PFSK-1 (cell line): ENCODE results near the gene CBLN3.

Source experiments
- POLR2AphosphoS5 ChIP-seq: IDR thresholded peaks from 2 replicates; pipeline ENCODE4 v1.6.1; 2012; ENCODE audit warnings: low read depth, mild to moderate bottlenecking, control low read depth, low read length, moderate library complexity
- REST ChIP-seq, 2 experiments: IDR thresholded peaks; 2 replicates each; pipeline versions ENCODE4 v1.6.1 to v1.8.0; 2011 to 2012; ENCODE audit warnings: low read depth in 2 of 2, low read length in 2 of 2, control low read depth in 1 of 2, inconsistent platforms in 1 of 2, mild to moderate bottlenecking in 1 of 2, moderate library complexity in 1 of 2; ENCODE audit not compliant: insufficient read depth in 1 of 2
- TAF1 ChIP-seq: IDR thresholded peaks from 2 replicates; pipeline ENCODE4 v1.6.1; 2012; ENCODE audit warnings: low read length, control low read depth, borderline replicate concordance; ENCODE audit not compliant: insufficient read depth

- TF ChIP-seq POLR2AphosphoS5 (no peak; the same call in 1 of the 2 replicates), REST (IDR thresholded peaks at IDR 0.05; ENCODE audit: insufficient read depth in 1 of 2, low read depth in 2 of 2, low read length in 2 of 2) (no peak), TAF1 (no peak)
These were observed 13.7 kb upstream of the CBLN3 start for GRCh38 chr14:24443053-24443665.
